Measurements from ENCODE around the gene IKZF1. TPM values are rescaled to one million over a fixed set of nuclear protein-coding genes. Genes with fewer than 3 reads are reported as not detected.
A peak's percentile ranks its signal among the peaks of the same experiment; 100 is the strongest.

The IKZF1 gene
- total RNA-seq, 1 donor from 2014 or later: not detected

- no peak for DNase-seq (ENCODE audit: low read depth)
Measured at GRCh38 chr7:50371551-50372021, 67.1 kb downstream of the IKZF1 start.

DNA sequence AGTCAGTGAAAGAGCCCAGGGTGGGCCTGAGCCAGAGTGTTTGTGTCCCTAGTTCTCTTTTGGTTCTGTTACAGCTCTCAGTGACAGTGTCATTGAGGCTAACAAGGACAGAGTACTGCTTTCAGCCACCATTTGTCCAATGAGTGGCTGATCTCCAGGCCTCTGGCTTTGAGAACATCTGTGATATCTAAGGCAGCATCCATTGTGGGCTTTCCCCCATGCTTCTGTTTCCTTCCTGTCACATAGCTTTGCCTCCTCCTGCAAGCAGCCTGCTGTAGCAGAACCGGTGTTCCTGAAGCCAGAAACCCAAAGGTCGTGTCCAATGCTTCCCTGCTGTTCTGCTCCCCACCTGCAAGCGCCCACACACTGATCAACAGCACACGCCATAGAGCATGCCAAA, 68.4 kb downstream of the IKZF1 start:
- DNase-seq (ENCODE audit: low read depth): no peak

DNA sequence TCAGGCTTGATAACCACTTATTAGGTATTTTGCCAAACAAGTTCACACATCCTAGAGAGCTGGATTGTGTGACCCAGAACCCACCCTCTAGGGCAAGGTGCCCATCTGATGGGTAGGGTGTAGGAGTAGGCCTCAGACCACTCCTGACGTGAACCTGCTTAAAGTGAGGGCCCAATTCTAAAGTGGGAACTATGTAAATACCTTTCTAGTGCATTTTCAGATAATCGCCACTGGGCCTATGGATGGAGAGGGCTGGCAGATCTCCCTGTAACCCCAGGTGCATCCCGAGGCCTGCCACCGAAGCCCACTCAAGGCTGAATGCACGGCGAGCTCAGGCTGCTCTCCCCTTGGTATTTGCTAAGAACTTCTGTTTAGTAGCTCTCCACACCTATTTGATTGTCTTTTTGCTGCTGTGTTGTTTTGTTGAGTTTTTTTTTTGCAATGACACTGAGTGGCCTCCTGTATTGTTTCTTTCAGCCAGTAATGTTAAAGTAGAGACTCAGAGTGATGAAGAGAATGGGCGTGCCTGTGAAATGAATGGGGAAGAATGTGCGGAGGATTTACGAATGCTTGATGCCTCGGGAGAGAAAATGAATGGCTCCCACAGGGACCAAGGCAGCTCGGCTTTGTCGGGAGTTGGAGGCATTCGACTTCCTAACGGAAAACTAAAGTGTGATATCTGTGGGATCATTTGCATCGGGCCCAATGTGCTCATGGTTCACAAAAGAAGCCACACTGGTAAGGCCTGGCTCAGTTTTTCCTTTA, 71.7 kb downstream of the IKZF1 start:
- DNase-seq (ENCODE audit: low read depth): no peak

DNA sequence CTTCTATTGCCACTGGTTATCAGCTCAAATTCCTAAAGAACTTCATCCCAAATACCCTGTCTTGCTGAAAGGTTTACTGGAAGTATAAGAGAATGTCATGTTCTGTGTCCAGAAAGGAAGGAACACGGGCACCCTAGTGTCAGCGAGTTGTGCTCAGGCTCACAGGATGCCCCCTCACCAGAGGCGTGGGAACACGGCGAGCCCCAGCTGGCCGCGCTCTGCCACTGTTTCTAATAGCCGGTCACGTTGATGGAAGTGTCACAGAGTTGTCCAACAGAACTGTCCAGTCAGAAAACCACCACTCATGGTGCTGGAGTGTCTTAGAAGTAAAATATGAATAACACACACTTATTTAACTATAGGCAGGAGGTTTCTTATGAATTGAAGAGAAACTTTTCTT, 72.8 kb downstream of the IKZF1 start:
- DNase-seq (ENCODE audit: low read depth): no peak

DNA sequence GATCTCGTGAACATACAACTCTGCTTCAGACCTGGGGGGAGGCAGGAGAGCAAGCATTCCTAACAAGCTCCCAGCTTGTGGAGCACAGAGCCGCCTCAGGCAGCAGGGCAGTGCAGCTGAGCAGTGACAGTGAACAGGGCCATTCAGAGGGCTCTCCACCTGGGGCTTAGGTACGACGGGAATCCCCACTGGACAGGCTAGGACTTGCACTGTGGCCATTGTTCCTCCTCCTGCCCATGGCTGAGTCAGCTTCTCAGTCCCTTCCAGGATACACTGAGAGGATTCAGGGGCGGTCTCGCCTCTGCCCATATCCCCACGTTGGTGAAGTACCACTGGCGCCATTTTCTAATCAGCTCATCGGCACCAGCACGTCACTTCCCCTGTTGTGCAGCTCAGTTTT, 74.6 kb downstream of the IKZF1 start:
- peak; percentile 27 for DNase-seq (ENCODE audit: low read depth)

GRCh38 chr7:50379539-50379938, 75.0 kb downstream of the IKZF1 start:
- no peak for DNase-seq (ENCODE audit: low read depth)

DNA sequence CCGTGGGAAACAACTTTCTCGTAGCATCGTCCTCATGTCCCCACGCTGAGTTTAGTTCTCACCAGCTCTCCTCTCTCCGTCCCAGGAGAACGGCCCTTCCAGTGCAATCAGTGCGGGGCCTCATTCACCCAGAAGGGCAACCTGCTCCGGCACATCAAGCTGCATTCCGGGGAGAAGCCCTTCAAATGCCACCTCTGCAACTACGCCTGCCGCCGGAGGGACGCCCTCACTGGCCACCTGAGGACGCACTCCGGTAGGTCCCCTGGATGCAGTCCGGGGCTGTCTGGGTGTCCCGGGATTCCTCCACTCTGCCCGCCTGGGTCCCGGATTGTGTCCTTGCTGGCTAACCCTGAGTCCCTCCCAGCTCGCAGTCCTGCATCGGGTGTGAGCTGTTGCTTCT, 77.9 kb downstream of the IKZF1 start:
- DNase-seq (ENCODE audit: low read depth): no peak

DNA sequence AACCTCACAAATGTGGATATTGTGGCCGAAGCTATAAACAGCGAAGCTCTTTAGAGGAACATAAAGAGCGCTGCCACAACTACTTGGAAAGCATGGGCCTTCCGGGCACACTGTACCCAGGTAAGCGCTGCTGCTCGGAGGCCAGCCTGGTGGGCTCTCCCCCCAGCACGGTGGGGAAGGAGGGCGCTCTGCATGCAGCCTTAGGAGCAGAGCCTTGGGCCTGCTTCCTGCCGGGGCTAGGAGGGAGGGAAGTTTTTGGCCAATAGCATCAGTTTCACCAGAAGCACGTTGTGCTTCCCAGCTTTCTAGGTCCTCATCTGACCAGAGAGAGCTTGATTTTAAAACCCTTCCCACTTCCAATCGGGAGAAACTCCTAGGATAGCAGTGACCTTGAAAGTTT, 82.8 kb downstream of the IKZF1 start:
- no peak for DNase-seq (ENCODE audit: low read depth)

GRCh38 chr7:50389961-50390360, 85.4 kb downstream of the IKZF1 start:
- no peak for DNase-seq (ENCODE audit: low read depth)

DNA sequence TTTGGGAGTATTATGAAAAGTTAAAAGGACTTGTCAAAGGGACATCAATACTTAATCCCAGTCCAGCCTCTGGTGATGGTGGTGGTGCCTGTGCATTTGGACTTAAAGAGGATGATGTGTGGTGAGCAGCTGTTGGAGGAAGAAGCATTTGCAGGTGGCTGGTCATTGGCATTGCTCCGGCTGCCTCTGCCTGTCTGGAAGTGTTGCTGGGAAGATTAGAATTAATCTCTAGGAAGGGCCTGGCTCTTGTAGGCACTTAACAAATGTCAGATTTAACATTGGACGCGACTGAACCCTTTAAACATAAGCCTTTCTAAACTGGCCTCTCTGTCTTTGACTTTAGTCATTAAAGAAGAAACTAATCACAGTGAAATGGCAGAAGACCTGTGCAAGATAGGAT, 86.9 kb downstream of the IKZF1 start:
- DNase-seq (ENCODE audit: low read depth): no peak

DNA sequence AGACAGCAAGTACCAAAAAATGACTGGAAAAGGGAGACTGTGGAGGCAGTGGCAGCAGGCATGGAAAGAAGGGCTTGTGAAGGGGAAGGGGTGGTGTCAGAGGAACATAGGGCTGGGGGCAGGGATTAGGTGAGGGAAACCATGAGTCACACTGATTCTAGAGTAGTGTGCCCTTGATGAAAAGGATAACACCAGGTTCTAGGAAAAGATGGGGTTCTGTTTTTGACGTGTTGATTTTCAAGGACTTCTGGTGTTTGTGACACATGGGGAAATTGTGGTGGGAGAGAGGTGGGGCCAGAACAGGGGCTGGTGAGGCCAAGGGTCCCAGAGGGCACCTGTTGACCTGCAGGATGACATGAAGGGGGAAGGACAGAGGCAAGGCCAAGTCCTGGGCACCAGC, 88.6 kb downstream of the IKZF1 start:
- no peak for DNase-seq (ENCODE audit: low read depth)

DNA sequence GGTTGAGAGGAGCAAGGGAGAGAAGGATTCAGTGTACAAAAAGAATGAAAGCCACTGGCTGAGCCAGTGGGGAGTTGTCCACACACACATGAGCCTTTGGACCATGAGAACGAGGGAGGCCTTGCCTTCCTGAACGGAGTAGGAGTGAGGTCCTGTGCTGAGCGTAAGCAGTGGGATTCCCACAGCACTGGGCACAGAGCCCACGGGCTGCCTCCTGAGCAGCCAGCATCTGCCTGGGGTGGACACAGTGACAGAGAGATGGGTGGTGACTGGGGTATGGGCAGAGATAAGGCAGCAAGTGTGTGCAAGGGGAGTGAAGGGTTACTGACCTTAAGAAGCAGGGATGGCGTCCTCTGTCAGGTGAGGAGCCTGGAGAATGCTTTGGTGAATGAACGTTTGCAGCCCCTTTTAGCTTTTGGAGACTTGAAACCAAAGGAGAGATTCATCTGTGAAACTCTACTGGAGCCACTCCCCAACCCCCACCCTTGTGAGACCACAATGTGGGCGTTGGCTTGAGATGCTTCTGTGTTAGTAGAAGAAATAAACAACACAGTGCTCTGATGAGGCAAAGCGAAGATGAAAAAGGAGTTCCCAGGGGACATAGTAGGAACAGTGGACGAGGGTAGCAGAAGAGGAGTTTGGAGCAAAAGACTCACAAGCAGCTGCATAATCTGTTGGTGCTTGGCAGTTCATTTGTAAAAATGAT, 89.2 kb downstream of the IKZF1 start:
- no peak for DNase-seq (ENCODE audit: low read depth)

GRCh38 chr7:50394315-50394714, 89.8 kb downstream of the IKZF1 start:
- no peak for DNase-seq (ENCODE audit: low read depth)

DNA sequence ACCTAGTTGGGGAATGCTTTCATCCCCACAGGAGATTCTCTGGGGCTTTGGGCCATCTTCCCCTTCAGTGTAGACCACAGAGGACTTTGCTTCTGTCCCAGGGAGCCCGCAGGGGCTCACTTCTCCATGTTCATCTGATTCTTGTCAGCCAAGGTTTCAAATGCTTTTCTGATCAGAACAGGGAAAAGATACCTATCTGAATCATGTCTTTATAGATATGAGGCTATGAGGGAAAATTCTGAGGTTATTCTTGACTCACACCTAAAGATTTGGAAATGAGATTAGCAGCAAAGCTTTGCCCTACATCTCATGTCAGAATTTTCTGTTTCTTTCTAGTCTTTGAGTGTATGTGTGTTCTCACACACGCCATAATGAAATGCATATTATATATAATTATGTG, 92.3 kb downstream of the IKZF1 start:
- no peak for DNase-seq (ENCODE audit: low read depth)

DNA sequence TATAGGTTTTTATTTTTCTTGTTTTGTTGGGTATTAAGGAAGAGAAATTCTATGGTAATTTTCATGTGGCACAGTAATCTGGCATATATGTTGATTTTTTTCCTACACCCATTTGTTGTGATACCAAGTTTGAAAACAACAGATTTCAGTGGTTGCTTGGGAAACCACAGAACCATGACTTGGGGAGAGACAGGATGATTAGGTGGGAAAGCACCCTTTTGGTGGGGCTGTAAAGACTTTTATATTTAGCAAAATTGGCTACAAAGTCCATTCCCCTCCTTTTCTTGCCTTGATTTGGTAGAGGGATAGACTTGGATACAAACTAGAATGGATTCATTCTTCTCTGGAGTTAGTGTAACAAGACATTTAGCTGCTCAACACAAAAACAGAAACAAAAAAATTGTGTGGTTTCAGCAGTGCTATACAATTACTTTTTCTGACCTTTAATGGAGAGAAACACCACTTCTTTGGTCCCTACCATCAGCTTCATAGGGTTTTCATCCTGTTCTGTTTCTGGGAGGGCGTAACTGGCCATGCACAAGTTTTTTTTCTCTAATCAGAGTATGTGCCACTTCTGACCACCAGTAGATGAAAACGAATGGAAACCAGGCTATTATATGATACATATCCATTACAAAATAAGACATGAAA, 92.9 kb downstream of the IKZF1 start:
- no peak for DNase-seq (ENCODE audit: low read depth)

DNA sequence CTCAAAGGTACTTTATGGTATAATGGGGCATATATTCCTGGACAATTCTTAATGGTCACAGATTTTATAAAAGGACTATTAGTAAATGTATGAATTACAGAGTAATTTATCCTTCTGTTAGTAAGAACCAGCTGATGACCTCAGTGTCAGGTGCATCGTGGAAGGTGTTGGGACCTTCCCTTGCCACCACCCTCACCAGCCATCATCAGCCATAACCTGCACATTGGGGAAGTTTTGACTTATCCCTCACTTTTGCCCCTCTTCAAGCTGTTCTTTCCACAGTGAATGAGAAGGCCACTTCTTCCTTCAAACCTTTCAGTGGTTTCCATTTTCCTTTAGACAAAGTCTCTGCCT, 93.4 kb downstream of the IKZF1 start:
- no peak for DNase-seq (ENCODE audit: low read depth)

DNA sequence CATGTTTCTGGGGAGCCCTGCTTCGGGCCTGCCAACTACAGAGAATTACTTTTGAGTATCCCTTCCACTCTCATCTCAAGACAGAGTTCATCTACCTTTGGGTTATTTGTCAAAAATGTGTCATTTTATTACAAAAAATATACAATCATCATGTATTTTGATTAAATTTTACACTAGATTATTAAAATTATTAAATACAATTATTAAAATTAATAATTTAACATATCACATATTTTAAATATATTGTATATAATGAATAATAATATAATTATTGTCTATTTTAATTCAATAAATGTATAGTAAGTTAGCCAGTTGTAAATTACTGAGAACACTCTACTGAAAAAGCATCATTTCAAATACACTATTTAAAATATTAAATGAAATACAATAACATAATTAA, 94.7 kb downstream of the IKZF1 start:
- no peak for DNase-seq (ENCODE audit: low read depth)

GRCh38 chr7:50399635-50400034, 95.1 kb downstream of the IKZF1 start:
- no peak for DNase-seq (ENCODE audit: low read depth)

GRCh38 chr7:50400114-50400513, 95.6 kb downstream of the IKZF1 start:
- no peak for DNase-seq (ENCODE audit: low read depth)

GRCh38 chr7:50404392-50404791, 99.9 kb downstream of the IKZF1 start:
- DNase-seq (ENCODE audit: low read depth): no peak

DNA sequence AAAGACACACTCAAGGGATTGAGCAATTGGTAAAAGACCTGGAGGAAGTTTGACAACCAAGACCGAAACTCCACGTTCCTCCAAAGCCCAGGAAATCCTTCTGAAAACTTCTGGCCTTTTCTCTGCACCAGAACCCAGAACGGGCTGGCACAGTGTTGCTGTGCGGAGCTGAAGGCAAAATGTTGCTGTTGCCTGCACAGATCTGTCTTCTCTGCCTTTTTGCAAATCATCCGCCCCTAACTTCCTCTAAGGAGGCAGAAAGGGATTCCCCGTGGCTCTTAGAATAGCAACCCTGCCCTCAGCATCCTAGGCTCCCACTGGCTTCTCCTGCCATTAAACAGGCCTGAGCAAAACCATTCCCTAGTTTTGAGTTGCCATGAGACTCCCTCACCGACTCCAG, 100.7 kb downstream of the IKZF1 start:
- no peak for DNase-seq (ENCODE audit: low read depth)

DNA sequence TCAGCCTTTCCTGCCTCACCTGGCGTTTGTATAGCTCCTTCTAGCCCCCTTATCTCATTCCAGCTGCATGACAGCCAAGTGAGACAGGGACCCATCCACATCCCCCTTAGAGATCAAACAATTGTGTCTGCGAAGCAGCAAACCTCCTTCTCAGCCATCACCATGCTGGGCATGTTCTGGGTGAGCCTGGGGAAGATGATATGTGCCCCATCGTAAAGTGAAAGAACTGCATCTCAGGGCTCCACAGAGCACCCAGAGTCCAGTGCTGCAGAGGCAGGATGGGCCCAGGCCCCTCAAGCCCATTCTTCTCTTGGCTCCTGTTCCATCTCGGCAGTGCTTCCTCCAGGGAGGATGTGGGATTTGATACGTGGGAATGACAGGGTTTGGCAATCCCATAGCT, 102.4 kb downstream of the IKZF1 start:
- DNase-seq (ENCODE audit: low read depth): no peak
